Myocyte (in vitro differentiated cells): ENCODE measurements around the gene TARBP1. TPM values are rescaled to one million over a fixed set of nuclear protein-coding genes. Genes with fewer than 3 reads are reported as not detected.
"Not testable (repeated sequence)": the region's sequence is repeated elsewhere in the genome, so short reads cannot be mapped to it uniquely, and the experiment has no call there.

Source experiments
- DNase-seq: peaks from one replicate; pipeline ENCODE4 v3.0.0-alpha.2; 2012; ENCODE audit warnings: low read depth
- total RNA-seq: library from RNA; depleted of rRNA; stranded (reverse); fragments of >200 nt; gene quantifications from 2 replicates; pipeline ENCODE4 v1.2.3, GENCODE V29; 2014

The TARBP1 gene
- total RNA-seq, 1 donor from 2014 or later: 14.8 TPM

GRCh38 chr1:234356615-234357269 is 122.2 kb downstream of the TARBP1 start:
- DNase-seq: not testable (repeated sequence)

GRCh38 chr1:234355782-234356510 is 123.0 kb downstream of the TARBP1 start:
- DNase-seq: no peak

- DNase-seq: no peak
Measured at GRCh38 chr1:234348964-234349363, 130.0 kb downstream of the TARBP1 start.

GRCh38 chr1:234345237-234345636 is 133.7 kb downstream of the TARBP1 start:
- DNase-seq: no peak

GRCh38 chr1:234342774-234343173 is 136.2 kb downstream of the TARBP1 start:
- DNase-seq: no peak

Other genes with a start within 250 kb of the TARBP1 start
- gene COA6, start 105.7 kb downstream of the TARBP1 start, total RNA-seq: 33.2 and 40.9 TPM in 2 replicates
- 60.2 and 63.5 TPM in 2 replicates for gene IRF2BP2, start 131.0 kb upstream of the TARBP1 start, total RNA-seq